Endothelial cell of umbilical vein (primary cell): ENCODE measurements around the gene ST8SIA1. TPM values are rescaled to one million over a fixed set of nuclear protein-coding genes. Genes with fewer than 3 reads are reported as not detected.

Source experiments
- Bru-seq: library from RNA; stranded (reverse); fragments of 400-500 nt; gene quantifications from one replicate; lab custom pipeline; 2021; lab: Mats Ljungman, UMichigan
- BruChase-seq, 2 experiments: library from RNA; stranded (reverse); fragments of 400-500 nt; gene quantifications; one replicate each; lab custom pipeline; 2021; lab: Mats Ljungman, UMichigan
- BruUV-seq: library from RNA; stranded (reverse); fragments of 400-500 nt; replicated peaks from 2 replicates; lab custom pipeline; 2021; lab: Mats Ljungman, UMichigan
- CTCF ChIA-PET: fragments of 300-600, 350-600 bp; sonication (Branson Sonifier 250); formaldehyde crosslinking; loops from one replicate; lab custom pipeline; 2021; ENCODE audit warnings: antibody characterized with exemption, inconsistent platforms; lab: Charles Lee
- POLR2A ChIA-PET: fragments of 300-600, 350-600 bp; sonication (Branson Sonifier 250); formaldehyde crosslinking; loops from one replicate; lab custom pipeline; 2021; ENCODE audit warnings: antibody characterized with exemption, inconsistent platforms; lab: Charles Lee
- DNase-seq: peaks from one replicate; pipeline ENCODE4 v3.0.0-alpha.2; 2011; ENCODE audit warnings: low read depth, low spot score
- FAIRE-seq: peaks from 2 replicates; lab custom pipeline; 2011; peaks lifted over from hg19 to GRCh38; lab: Jason Lieb, UNC
- H2AFZ ChIP-seq: 2 replicates; pipeline ENCODE4 v1.6.0; 2012; ENCODE audit warnings: low read depth, low read length, control low read depth, inconsistent platforms
- H3K27ac ChIP-seq: 2 replicates; pipeline ENCODE4 v1.5.1; 2011; ENCODE audit warnings: low read depth, mild to moderate bottlenecking, control low read depth, low read length, moderate library complexity; ENCODE audit not compliant: insufficient read depth
- H3K27me3 ChIP-seq, 2 experiments: 2 replicates each; pipeline versions ENCODE4 v1.6.0 to v1.6.1; 2011; ENCODE audit warnings: low read length in 2 of 2, mixed read lengths in 1 of 2; ENCODE audit not compliant: control insufficient read depth in 2 of 2, insufficient read depth in 2 of 2
- H3K36me3 ChIP-seq, 2 experiments: 2 replicates in 1 of 2; 3 replicates in 1 of 2; pipeline ENCODE4 v1.5.1; 2011; ENCODE audit warnings: low read length in 2 of 2, mild to moderate bottlenecking in 1 of 2, moderate library complexity in 1 of 2; ENCODE audit not compliant: control insufficient read depth in 2 of 2, insufficient read depth in 2 of 2; ENCODE audit errors: extremely low read depth in 1 of 2
- H3K4me1 ChIP-seq: 3 replicates; pipeline ENCODE4 v1.5.1; 2011; ENCODE audit warnings: mild to moderate bottlenecking, low read length; ENCODE audit not compliant: control insufficient read depth, insufficient read depth; ENCODE audit errors: extremely low read depth
- H3K4me2 ChIP-seq: 2 replicates; pipeline ENCODE4 v1.6.1; 2011; ENCODE audit warnings: low read length, control low read depth, mixed read lengths; ENCODE audit not compliant: insufficient read depth
- H3K4me3 ChIP-seq, 3 experiments: fragments of 200-600 bp in 1 of 3; sonication (generic), shearing (Covaris generic) in 1 of 3; replicated peaks in 1 of 3; 2 replicates each; pipeline ENCODE4 v1.5.1; 2011 to 2016; ENCODE audit warnings: control low read depth in 3 of 3, low read length in 3 of 3, mild to moderate bottlenecking in 2 of 3, inconsistent platforms in 1 of 3, low read depth in 1 of 3, moderate library complexity in 1 of 3; ENCODE audit not compliant: insufficient read depth in 1 of 3
- H3K79me2 ChIP-seq: 2 replicates; pipeline ENCODE4 v1.6.0; 2012; ENCODE audit warnings: low read length, inconsistent platforms; ENCODE audit not compliant: control insufficient read depth, insufficient read depth
- H3K9ac ChIP-seq: replicated peaks from 2 replicates; pipeline ENCODE3; 2011; ENCODE audit warnings: low read length, control low read depth; ENCODE audit not compliant: insufficient read depth; ENCODE audit errors: extremely low read depth
- H3K9me1 ChIP-seq: replicated peaks from 3 replicates; pipeline ENCODE4 v1.6.0; 2011; ENCODE audit warnings: mild to moderate bottlenecking, low read length; ENCODE audit not compliant: control insufficient read depth, insufficient read depth; ENCODE audit errors: extremely low read depth
- H3K9me3 ChIP-seq: replicated peaks from 2 replicates; pipeline ENCODE4 v1.5.1; 2012; ENCODE audit warnings: low read length, inconsistent platforms; ENCODE audit not compliant: control insufficient read depth, insufficient read depth
- H4K20me1 ChIP-seq: replicated peaks from 2 replicates; pipeline ENCODE3; 2011; ENCODE audit warnings: mild to moderate bottlenecking, low read length; ENCODE audit not compliant: control insufficient read depth, insufficient read depth; ENCODE audit errors: extremely low read depth
- CTCF ChIP-seq, 2 donors: IDR thresholded peaks; 1 replicate in 1 of 2; 2 replicates in 1 of 2; pipeline ENCODE4 v1.5.1; 2011; ENCODE audit warnings: low read length in 2 of 2, mild to moderate bottlenecking in 2 of 2, moderate library complexity in 2 of 2, control low read depth in 1 of 2, inconsistent platforms in 1 of 2, low read depth in 1 of 2; ENCODE audit not compliant: insufficient read depth in 1 of 2; ENCODE audit errors: extremely low read depth in 1 of 2
- EZH2 ChIP-seq: IDR thresholded peaks from 2 replicates; pipeline ENCODE4 v1.6.1; 2012; ENCODE audit warnings: borderline replicate concordance, low read depth, mild to moderate bottlenecking, moderate library complexity, low read length, inconsistent platforms; ENCODE audit not compliant: severe bottlenecking
- GATA2 ChIP-seq: IDR thresholded peaks from 2 replicates; pipeline ENCODE4 v1.7.0; 2011; ENCODE audit warnings: low read depth, mild to moderate bottlenecking, moderate library complexity, mixed read lengths, low read length; ENCODE audit not compliant: insufficient read length, insufficient read depth
- MAX ChIP-seq: IDR thresholded peaks from 2 replicates; pipeline ENCODE4 v1.6.1; 2011; ENCODE audit not compliant: insufficient read depth, insufficient read length
- MYC ChIP-seq: IDR thresholded peaks from one replicate; pipeline ENCODE4 v1.6.1; 2011; ENCODE audit warnings: mild to moderate bottlenecking, low read depth, low read length
- dilution Hi-C: fragments of 300-500 bp; cut with MboI; formaldehyde crosslinking; loops from one replicate; pipeline ENCODE4 v1.15.0; 2019; ENCODE audit warnings: low sequenced_read_pairs; ENCODE audit not compliant: extremely low pct_ligation_motif_present
- intact Hi-C: fragments of 100-400 bp; cut with micrococcal nuclease; formaldehyde crosslinking; loops from one replicate; pipeline ENCODE4 v1.10.0; 2022
- long read RNA-seq: library from polyadenylated mRNA; stranded (forward); transcript quantifications from one replicate; pipeline ENCODE4 v2.0.0, GENCODE V29; 2021
- polyA minus RNA-seq, 3 experiments: library from RNA; depleted of rRNA, polyadenylated mRNA; stranded (reverse); fragments of >200 nt; gene quantifications; 1 replicate in 1 of 3; 2 replicates in 2 of 3; pipeline ENCODE4 v1.2.3, GENCODE V29; 2011
- polyA plus RNA-seq, 4 experiments: library from polyadenylated mRNA; depleted of rRNA in 3 of 4; stranded (reverse) in 3 of 4; unstranded in 1 of 4; fragments of >200 nt; gene quantifications; 2 replicates each; pipeline versions ENCODE4 v1.2.1 to v1.2.3, GENCODE V29; 2011 to 2012; ENCODE audit warnings: missing spikeins in 1 of 4
- total RNA-seq: library from RNA; stranded (reverse); gene quantifications from 2 replicates; pipeline ENCODE4 v1.2.3, GENCODE V29; 2021

ST8SIA1 gene
- total RNA-seq = not detected in 2 replicates
- not detected in 2 replicates for polyA plus RNA-seq
- not detected in 2 replicates for polyA plus RNA-seq (2011; cell fraction: cytosol; rRNA removed)
- polyA plus RNA-seq (2011; cell fraction: nucleus; rRNA removed) = not detected in 2 replicates
- polyA plus RNA-seq (2012) = not detected in 2 replicates
- polyA minus RNA-seq = 0.64 TPM in 1 of 2 replicates, not detected in the other
- polyA minus RNA-seq (2011; cell fraction: cytosol; rRNA and poly(A)+ RNA removed) = not detected
- not detected in 2 replicates for polyA minus RNA-seq (2011; cell fraction: nucleus; rRNA and poly(A)+ RNA removed)
- percentile 6 among the genes with signal in this experiment for Bru-seq, nascent RNA
- BruChase-seq, experiment 1, labeled RNA remaining after a 6-hour chase = percentile 3 among the genes with signal in this experiment
- BruChase-seq, experiment 2, labeled RNA remaining after a 2-hour chase = percentile 2 among the genes with signal in this experiment
- long read RNA-seq = 0 reads

GRCh38 chr12:22334410-22335100, at the start of gene ST8SIA1:
Gene ST8SIA1 (minus strand): TSS chr12:22334707. CDS start chr12:22334232, 475 bp downstream.
- Histone ChIP-seq H4K20me1 (no peaks in the 10 kb centered on the region), H3K36me3 (no peaks in the 10 kb centered on the region), H3K4me3 (peak within 1 kb of the TSS; percentile 30 to 47 (median 39)), H3K27me3 (peaks cover 31 to 66% of the 10 kb centered on the region in 2 experiments), H3K9ac (no peak within 1 kb of the TSS), H3K27ac (no peak within 1 kb of the TSS), H3K79me2 (no peaks in the 10 kb centered on the region), H3K4me2 (peak within 1 kb of the TSS; percentile 70), H3K9me1 (no peaks in the 10 kb centered on the region), H3K9me3 (no peaks in the 10 kb centered on the region), H3K4me1 (no peaks in the 10 kb centered on the region), H2AFZ (peak within 1 kb of the TSS; percentile 63)
- no peak for TF ChIP-seq GATA2
- peak; percentile 86 for TF ChIP-seq EZH2
- no peak for TF ChIP-seq MYC
- TF ChIP-seq MAX = no peak
- TF ChIP-seq CTCF (IDR thresholded peaks at IDR 0.05; ENCODE audit: extremely low read depth in 1 of 2, insufficient read depth in 1 of 2, low read depth in 1 of 2, low read length in 2 of 2) = no peak
- CTCF ChIA-PET = interaction anchor here (0.9 to 1.6 kb wide), 20 partner anchors 15 to 637 kb away, joined by 3 to 79 read pairs (median 6); no protein-coding TSS in a partner anchor
- DNase-seq (no peak), FAIRE-seq (no peak)
- dilution Hi-C loops (no loop called here), intact Hi-C loops (loop anchor here (1.0 to 5.0 kb wide), 7 partner anchors 64 to 636 kb away; no protein-coding TSS in a partner anchor)
- POLR2A ChIA-PET = no interaction called here
- no TSS peak for BruUV-seq
